ENCODE data around the gene KSR1.
"Not testable (repeated sequence)": the region's sequence is repeated elsewhere in the genome, so short reads cannot be mapped to it uniquely, and the experiment has no call there.

DNA sequence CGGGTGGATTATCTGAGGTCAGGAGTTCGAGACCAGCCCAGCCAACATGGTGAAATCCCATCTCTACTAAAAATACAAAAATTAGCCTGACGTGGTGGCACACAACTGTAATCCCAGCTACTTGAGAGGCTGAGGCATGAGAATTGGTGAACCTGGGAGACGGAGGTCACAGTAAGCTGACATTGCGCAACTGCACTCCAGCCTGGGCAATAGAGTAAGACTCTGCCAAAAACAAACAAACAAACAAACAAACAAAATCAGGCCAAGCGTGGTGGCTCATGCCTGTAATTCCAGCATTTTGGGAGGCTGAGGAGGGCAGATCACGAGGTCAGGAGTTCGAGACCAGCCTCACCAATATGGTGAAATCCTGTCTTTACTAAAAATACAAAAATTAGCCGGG lies 44.1 kb upstream of the KSR1 start:
- TF ChIP-seq POLR2A (IDR thresholded peaks at IDR 0.05), result not testable (repeated sequence)
- TF ChIP-seq, protein P1, sequence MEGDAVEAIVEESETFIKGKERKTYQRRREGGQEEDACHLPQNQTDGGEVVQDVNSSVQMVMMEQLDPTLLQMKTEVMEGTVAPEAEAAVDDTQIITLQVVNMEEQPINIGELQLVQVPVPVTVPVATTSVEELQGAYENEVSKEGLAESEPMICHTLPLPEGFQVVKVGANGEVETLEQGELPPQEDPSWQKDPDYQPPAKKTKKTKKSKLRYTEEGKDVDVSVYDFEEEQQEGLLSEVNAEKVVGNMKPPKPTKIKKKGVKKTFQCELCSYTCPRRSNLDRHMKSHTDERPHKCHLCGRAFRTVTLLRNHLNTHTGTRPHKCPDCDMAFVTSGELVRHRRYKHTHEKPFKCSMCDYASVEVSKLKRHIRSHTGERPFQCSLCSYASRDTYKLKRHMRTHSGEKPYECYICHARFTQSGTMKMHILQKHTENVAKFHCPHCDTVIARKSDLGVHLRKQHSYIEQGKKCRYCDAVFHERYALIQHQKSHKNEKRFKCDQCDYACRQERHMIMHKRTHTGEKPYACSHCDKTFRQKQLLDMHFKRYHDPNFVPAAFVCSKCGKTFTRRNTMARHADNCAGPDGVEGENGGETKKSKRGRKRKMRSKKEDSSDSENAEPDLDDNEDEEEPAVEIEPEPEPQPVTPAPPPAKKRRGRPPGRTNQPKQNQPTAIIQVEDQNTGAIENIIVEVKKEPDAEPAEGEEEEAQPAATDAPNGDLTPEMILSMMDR (IDR thresholded peaks at IDR 0.05), result not testable (repeated sequence)
